Epithelial cell of esophagus (primary cell): ENCODE measurements around the gene LYRM4.

Source experiments
- DNase-seq: peaks from one replicate; pipeline ENCODE4 v3.0.0; 2010; ENCODE audit warnings: low read depth
- H3K4me3 ChIP-seq: 2 replicates; pipeline ENCODE4 v1.5.1; 2011; ENCODE audit warnings: mild to moderate bottlenecking, low read length, control low read depth
- CTCF ChIP-seq: IDR thresholded peaks from 2 replicates; pipeline ENCODE4 v1.5.1; 2011; ENCODE audit warnings: low read depth, mild to moderate bottlenecking, low read length, control low read depth, inconsistent platforms; ENCODE audit not compliant: insufficient read depth; ENCODE audit errors: missing control alignments

The LYRM4 gene

GRCh38 chr6:5174756-5175549 lies 85.8 kb downstream of the LYRM4 start:
- peak; percentile 34 for TF ChIP-seq CTCF
- H3K4me3 ChIP-seq: no peak overlapping the region
- DNase-seq: peak; percentile 19

- H3K4me3 ChIP-seq: no peak overlapping the region
- no peak for DNase-seq
- TF ChIP-seq CTCF: no peak
Measured at GRCh38 chr6:5174244-5174643, 86.5 kb downstream of the LYRM4 start.

GRCh38 chr6:5173810-5174209 lies 86.9 kb downstream of the LYRM4 start:
- no peak for DNase-seq
- H3K4me3 ChIP-seq: no peak overlapping the region
- TF ChIP-seq CTCF: no peak

- H3K4me3 ChIP-seq: no peak overlapping the region
- TF ChIP-seq CTCF: no peak
- no peak for DNase-seq
Measured at GRCh38 chr6:5172897-5173474, 87.8 kb downstream of the LYRM4 start.

GRCh38 chr6:5172041-5172653 lies 88.6 kb downstream of the LYRM4 start:
- peak; percentile 56 for DNase-seq
- TF ChIP-seq CTCF: no peak
- H3K4me3 ChIP-seq: no peak overlapping the region

GRCh38 chr6:5167501-5167900 lies 93.2 kb downstream of the LYRM4 start:
- no peak for TF ChIP-seq CTCF
- no peak for DNase-seq
- H3K4me3 ChIP-seq: no peak overlapping the region

GRCh38 chr6:5164092-5164491 lies 96.7 kb downstream of the LYRM4 start:
- no peak for DNase-seq

More at GRCh38 chr6:5164092-5164491, 96.7 kb downstream of the LYRM4 start:
- TF ChIP-seq CTCF: no peak
- H3K4me3 ChIP-seq: no peak overlapping the region
